GM12878 (cell line): ENCODE data around the gene KIF14. TPM values are rescaled to one million over a fixed set of nuclear protein-coding genes. Genes with fewer than 3 reads are reported as not detected.
A peak's percentile ranks its signal among the peaks of the same experiment; 100 is the strongest.

Experiments
- ATAC-seq: fragments of 200-7000 bp; cut with Tn5 transposase; 3 replicates; pipeline ENCODE4 v1.9.1; 2020; ENCODE audit warnings: mild to moderate bottlenecking, moderate library complexity
- Bru-seq: library from RNA; stranded (reverse); fragments of 400-500 nt; gene quantifications from one replicate; lab custom pipeline; 2021; lab: Mats Ljungman, UMichigan
- BruChase-seq, 2 experiments: library from RNA; stranded (reverse); fragments of 400-500 nt; gene quantifications; one replicate each; lab custom pipeline; 2021; lab: Mats Ljungman, UMichigan
- BruUV-seq: library from RNA; stranded (reverse); fragments of 400-500 nt; replicated peaks from 2 replicates; lab custom pipeline; 2021; lab: Mats Ljungman, UMichigan
- CTCF ChIA-PET: fragments of 300-600 bp; sonication (Branson Sonifier 250); formaldehyde crosslinking; extraction: SDS; loops from one replicate; lab custom pipeline; 2021; ENCODE audit warnings: inconsistent platforms; lab: Yijun Ruan, JAX
- POLR2A ChIA-PET: fragments of 350-600 bp; formaldehyde crosslinking; extraction: SDS; loops from one replicate; lab custom pipeline; 2021; ENCODE audit warnings: inconsistent platforms; lab: Charles Lee
- RAD21 ChIA-PET: fragments of 300-600 bp; sonication (Branson Sonifier 250); formaldehyde crosslinking; loops from one replicate; lab custom pipeline; 2023; ENCODE audit warnings: antibody characterized with exemption; ENCODE audit not compliant: unreplicated experiment; lab: Charles Lee
- SMC1A ChIA-PET: fragments of 300-600 bp; sonication (Branson Sonifier 250); formaldehyde crosslinking; loops from one replicate; lab custom pipeline; 2023; ENCODE audit not compliant: unreplicated experiment, uncharacterized antibody; lab: Charles Lee
- DNase-seq: peaks from one replicate; pipeline ENCODE4 v3.0.0-alpha.2; 2011; ENCODE audit warnings: low read depth, low spot score
- FAIRE-seq: peaks from 3 replicates; lab custom pipeline; 2011; peaks lifted over from hg19 to GRCh38; lab: Jason Lieb, UNC
- H2AFZ ChIP-seq: 2 replicates; pipeline ENCODE4 v1.6.0; 2011; ENCODE audit warnings: low read depth, low read length, control low read depth; ENCODE audit not compliant: control insufficient read depth
- H3K27ac ChIP-seq: 2 replicates; pipeline ENCODE4 v1.5.1; 2011; ENCODE audit warnings: control low read depth; ENCODE audit not compliant: control insufficient read depth, insufficient read depth
- H3K27me3 ChIP-seq, 2 experiments: replicated peaks in 1 of 2; 2 replicates each; pipeline versions ENCODE4 v1.6.0 to v1.6.1; 2011; ENCODE audit warnings: low read length in 1 of 2; ENCODE audit not compliant: control insufficient read depth in 2 of 2, insufficient read depth in 2 of 2
- H3K36me3 ChIP-seq, 2 experiments: 2 replicates each; pipeline ENCODE4 v1.5.1; 2011; ENCODE audit warnings: low read length in 1 of 2; ENCODE audit not compliant: control insufficient read depth in 2 of 2, insufficient read depth in 2 of 2
- H3K4me1 ChIP-seq: 2 replicates; pipeline ENCODE4 v1.6.1; 2011; ENCODE audit warnings: mild to moderate bottlenecking, low read length, moderate library complexity, mixed read lengths; ENCODE audit not compliant: control insufficient read depth, insufficient read depth
- H3K4me2 ChIP-seq: 2 replicates; pipeline ENCODE4 v1.6.0; 2011; ENCODE audit warnings: control low read depth; ENCODE audit not compliant: control insufficient read depth, insufficient read depth
- H3K4me3 ChIP-seq: fragments of 200-600 bp; sonication (generic); 2 replicates; pipeline ENCODE4 v1.5.1; 2016
- H3K79me2 ChIP-seq: 2 replicates; pipeline ENCODE4 v1.6.0; 2011; ENCODE audit warnings: low read length; ENCODE audit not compliant: control insufficient read depth, insufficient read depth
- H3K9ac ChIP-seq: 2 replicates; pipeline ENCODE4 v1.8.0; 2011; ENCODE audit warnings: low read length, control low read depth, mixed read lengths; ENCODE audit not compliant: control insufficient read depth, insufficient read depth
- H3K9me3 ChIP-seq: replicated peaks from 3 replicates; pipeline ENCODE4 v1.5.1; 2011; ENCODE audit warnings: mild to moderate bottlenecking, low read length; ENCODE audit not compliant: control insufficient read depth, insufficient read depth
- H4K20me1 ChIP-seq: 2 replicates; pipeline ENCODE4 v1.6.0; 2011; ENCODE audit not compliant: control insufficient read depth, insufficient read depth
- EGR1 ChIP-seq, 2 experiments: IDR thresholded peaks; 1 replicate in 1 of 2; 2 replicates in 1 of 2; pipeline ENCODE4 v1.6.1; 2011 to 2012; ENCODE audit warnings: low read depth in 2 of 2, low read length in 2 of 2, borderline replicate concordance in 1 of 2, mild to moderate bottlenecking in 1 of 2, moderate library complexity in 1 of 2
- FOXM1 ChIP-seq: IDR thresholded peaks from 2 replicates; pipeline ENCODE4 v1.6.1; 2012; ENCODE audit warnings: low read depth, mild to moderate bottlenecking, inconsistent platforms, low read length, moderate library complexity
- KAT2A ChIP-seq: conservative IDR thresholded peaks from 2 replicates; pipeline ENCODE4 v1.6.1; 2011; ENCODE audit warnings: low read depth, low read length; ENCODE audit not compliant: control insufficient read depth
- KLF5 ChIP-seq: fragments of 450-650 bp; IDR thresholded peaks from 2 replicates; pipeline ENCODE4 v1.6.1; 2014; ENCODE audit warnings: mild to moderate bottlenecking; ENCODE audit not compliant: partially characterized antibody
- NR2C2 ChIP-seq: IDR thresholded peaks from 2 replicates; pipeline ENCODE4 v1.6.1; 2011; ENCODE audit warnings: borderline replicate concordance, low read depth; ENCODE audit not compliant: control insufficient read depth, insufficient read length
- PAX5 ChIP-seq: IDR thresholded peaks from 2 replicates; pipeline ENCODE4 v1.6.1; 2011; ENCODE audit warnings: low read depth, low read length, borderline replicate concordance
- PML ChIP-seq: IDR thresholded peaks from 2 replicates; pipeline ENCODE4 v1.6.1; 2012; ENCODE audit warnings: low read length, inconsistent platforms
- SP1 ChIP-seq: IDR thresholded peaks from one replicate; pipeline ENCODE4 v1.6.1; 2011; ENCODE audit warnings: low read depth, low read length
- TAF1 ChIP-seq: IDR thresholded peaks from 2 replicates; pipeline ENCODE4 v1.6.1; 2011; ENCODE audit warnings: mild to moderate bottlenecking, low read depth, low read length, borderline replicate concordance
- WGBS: methylation state at CpG from one replicate; pipeline ENCODE4 v1.1.6; 2016; ENCODE audit warnings: low lambda C conversion rate; ENCODE audit not compliant: insufficient replicate concordance, insufficient coverage; ENCODE audit errors: missing lambda C conversion rate; 5-methylcytosine and 5-hydroxymethylcytosine counted together
- in situ Hi-C: fragments of 300-500 bp; cut with MboI; formaldehyde crosslinking; loops from 9 replicates; pipeline ENCODE4 v1.14.3; 2018; ENCODE audit warnings: mixed read lengths
- intact Hi-C: fragments of 100-400 bp; cut with micrococcal nuclease; formaldehyde crosslinking; loops from one replicate; pipeline ENCODE4 v1.14.2; 2022; ENCODE audit not compliant: unreplicated experiment
- long read RNA-seq, 2 experiments: library from polyadenylated mRNA; unstranded; transcript quantifications; one replicate each; pipeline ENCODE4 v2.0.0, GENCODE V29; 2019 to 2020
- polyA minus RNA-seq, 3 experiments: library from RNA; depleted of rRNA, polyadenylated mRNA; stranded (reverse); fragments of >200 nt; gene quantifications; 2 replicates each; pipeline ENCODE4 v1.2.3, GENCODE V29; 2011
- polyA plus RNA-seq, 11 experiments: library from polyadenylated mRNA; depleted of rRNA in 4 of 11; unstranded in 6 of 11; stranded (reverse) in 5 of 11; fragments of >200 nt; fragmentation: Nextera tagmentation in 4 of 11; fragmentation: Illumina TruSeq in 1 of 11; extraction: Ambion mirVana in 4 of 11; extraction: Trizol in 1 of 11; gene quantifications; 1 replicate in 1 of 11; 2 replicates in 10 of 11; pipeline versions ENCODE4 v1.2.1 to v1.2.3, GENCODE V29; 2011 to 2016; ENCODE audit warnings: inconsistent platforms in 2 of 11, missing spikeins in 2 of 11, low read depth in 1 of 11
- total RNA-seq, 4 experiments: library from RNA; depleted of rRNA in 3 of 4; stranded (reverse); fragments of >200 nt in 3 of 4; fragmentation: Illumina TruSeq in 1 of 4; extraction: Trizol in 1 of 4; gene quantifications; 2 replicates each; pipeline versions ENCODE4 v1.2.1 to v1.2.3, GENCODE V29; 2013 to 2021
- TF ChIP-seq, protein P1 (sequence below): fragments of 450-650 bp; IDR thresholded peaks from 2 replicates; pipeline ENCODE4 v1.6.1; 2017; ENCODE audit warnings: mild to moderate bottlenecking, low read depth, inconsistent platforms; ENCODE audit not compliant: poor library complexity, severe bottlenecking

The KIF14 gene, protein sequence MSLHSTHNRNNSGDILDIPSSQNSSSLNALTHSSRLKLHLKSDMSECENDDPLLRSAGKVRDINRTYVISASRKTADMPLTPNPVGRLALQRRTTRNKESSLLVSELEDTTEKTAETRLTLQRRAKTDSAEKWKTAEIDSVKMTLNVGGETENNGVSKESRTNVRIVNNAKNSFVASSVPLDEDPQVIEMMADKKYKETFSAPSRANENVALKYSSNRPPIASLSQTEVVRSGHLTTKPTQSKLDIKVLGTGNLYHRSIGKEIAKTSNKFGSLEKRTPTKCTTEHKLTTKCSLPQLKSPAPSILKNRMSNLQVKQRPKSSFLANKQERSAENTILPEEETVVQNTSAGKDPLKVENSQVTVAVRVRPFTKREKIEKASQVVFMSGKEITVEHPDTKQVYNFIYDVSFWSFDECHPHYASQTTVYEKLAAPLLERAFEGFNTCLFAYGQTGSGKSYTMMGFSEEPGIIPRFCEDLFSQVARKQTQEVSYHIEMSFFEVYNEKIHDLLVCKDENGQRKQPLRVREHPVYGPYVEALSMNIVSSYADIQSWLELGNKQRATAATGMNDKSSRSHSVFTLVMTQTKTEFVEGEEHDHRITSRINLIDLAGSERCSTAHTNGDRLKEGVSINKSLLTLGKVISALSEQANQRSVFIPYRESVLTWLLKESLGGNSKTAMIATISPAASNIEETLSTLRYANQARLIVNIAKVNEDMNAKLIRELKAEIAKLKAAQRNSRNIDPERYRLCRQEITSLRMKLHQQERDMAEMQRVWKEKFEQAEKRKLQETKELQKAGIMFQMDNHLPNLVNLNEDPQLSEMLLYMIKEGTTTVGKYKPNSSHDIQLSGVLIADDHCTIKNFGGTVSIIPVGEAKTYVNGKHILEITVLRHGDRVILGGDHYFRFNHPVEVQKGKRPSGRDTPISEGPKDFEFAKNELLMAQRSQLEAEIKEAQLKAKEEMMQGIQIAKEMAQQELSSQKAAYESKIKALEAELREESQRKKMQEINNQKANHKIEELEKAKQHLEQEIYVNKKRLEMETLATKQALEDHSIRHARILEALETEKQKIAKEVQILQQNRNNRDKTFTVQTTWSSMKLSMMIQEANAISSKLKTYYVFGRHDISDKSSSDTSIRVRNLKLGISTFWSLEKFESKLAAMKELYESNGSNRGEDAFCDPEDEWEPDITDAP (N-terminal part only)
- 19.5 and 20.7 TPM in 2 replicates for total RNA-seq (2013; cell fraction: nucleolus; rRNA removed)
- total RNA-seq (2014; rRNA removed) (15.4 and 20.3 TPM in 2 replicates), total RNA-seq (2014; rRNA removed; fragmentation: Illumina TruSeq; extraction: Trizol) (25.4 and 25.5 TPM in 2 replicates), total RNA-seq (2021) (13.8 and 14.9 TPM in 2 replicates), polyA plus RNA-seq (2011; rRNA removed) (15.5 and 33.1 TPM in 2 replicates), polyA plus RNA-seq (2014; fragmentation: Illumina TruSeq; extraction: Trizol) (19.4 and 23.4 TPM in 2 replicates), polyA plus RNA-seq (2014; fragmentation: Nextera tagmentation; extraction: Ambion mirVana) (1 to 10 TPM; 6.8 to 6.9 TPM), polyA plus RNA-seq (2014; rRNA removed) (11.1 and 14.0 TPM in 2 replicates), polyA plus RNA-seq (2016; fragmentation: Nextera tagmentation; extraction: Ambion mirVana) (10 to 100 TPM; 11.9 to 12.9 TPM), polyA minus RNA-seq (2011; rRNA and poly(A)+ RNA removed) (9.4 and 12.0 TPM in 2 replicates), Bru-seq, nascent RNA (percentile 71 among the genes with signal in this experiment), BruChase-seq, experiment 1, labeled RNA remaining after a 6-hour chase (percentile 79 among the genes with signal in this experiment), BruChase-seq, experiment 2, labeled RNA remaining after a 2-hour chase (percentile 77 among the genes with signal in this experiment)
- 2.3 TPM for polyA plus RNA-seq (2011; ENCODE audit: low read depth)
- 4.6 TPM in 2 replicates for polyA plus RNA-seq (2011; cell fraction: cytosol; rRNA removed)
- 6.6 and 10.4 TPM in 2 replicates for polyA plus RNA-seq (2011; cell fraction: nucleus; rRNA removed)
- polyA plus RNA-seq (2012): 3.6 and 6.1 TPM in 2 replicates
- polyA minus RNA-seq (2011; cell fraction: cytosol; rRNA and poly(A)+ RNA removed): 6.7 and 9.1 TPM in 2 replicates
- polyA minus RNA-seq (2011; cell fraction: nucleus; rRNA and poly(A)+ RNA removed): 4.2 and 7.1 TPM in 2 replicates
- long read RNA-seq, experiment 1, partial matches to known transcripts: 4 of 5 reads
- long read RNA-seq, experiment 1, other reads (novel, unspliced or antisense): 1 of 5 reads
- long read RNA-seq, experiment 2, partial matches to known transcripts: 48 of 71 reads
- long read RNA-seq, experiment 2, other reads (novel, unspliced or antisense): 23 of 71 reads

DNA sequence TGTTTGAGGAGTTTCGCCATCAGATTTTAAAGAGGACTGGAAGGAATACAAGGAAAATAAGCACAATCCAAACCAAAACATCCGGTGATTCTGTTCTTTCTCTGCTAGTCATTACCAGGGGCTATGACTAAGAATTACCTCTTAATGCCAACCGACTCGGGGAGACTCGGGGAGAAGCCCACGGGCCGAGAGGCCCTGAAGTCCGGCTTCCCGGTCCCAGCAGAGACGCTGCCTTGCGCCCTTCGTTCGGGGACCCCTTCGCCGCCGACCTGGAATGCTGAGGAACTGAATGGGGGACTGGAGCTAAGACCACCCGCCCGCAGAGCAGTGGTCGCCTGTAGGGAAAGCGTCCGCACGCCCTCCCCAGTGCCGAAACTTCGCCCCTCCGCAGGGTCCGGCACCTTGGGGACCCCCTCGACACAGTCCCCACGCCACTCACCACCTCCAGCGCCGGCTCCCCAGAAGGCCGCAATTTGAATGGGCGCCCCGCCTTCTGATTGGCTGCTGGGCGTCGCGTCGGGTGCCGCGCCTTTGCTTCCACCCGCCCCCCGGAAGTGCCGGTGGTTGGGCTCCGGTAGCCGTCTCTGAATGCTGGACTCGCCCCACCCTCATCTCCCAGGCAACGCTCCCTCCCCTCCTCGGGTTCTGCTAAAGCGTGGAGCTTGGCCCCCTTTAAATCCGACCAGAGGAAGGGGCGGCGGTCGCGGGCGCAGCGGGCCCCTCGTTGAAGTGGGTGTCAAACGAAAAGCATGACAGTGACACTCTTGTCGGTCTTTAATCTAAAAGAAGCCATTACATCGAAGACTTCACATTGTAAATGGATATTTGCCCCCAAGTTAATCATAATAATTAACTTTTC is at the start of gene KIF14:
KIF14 (minus strand) TSS at position 479 of the 859 bp plus-strand sequence. CDS start 2,028 bp downstream, outside the sequence.
- ATAC-seq (peak; percentile 92), DNase-seq (peak; percentile 67), FAIRE-seq (peak; percentile 72)
- H3K4me1 ChIP-seq: peaks cover 20% of the 10 kb centered on the region
- POLR2A ChIA-PET: interaction anchor here (1.5 to 2.0 kb wide), 2 partner anchors 50 to 181 kb away, joined by 9 read pairs; partner anchors contain the start of gene DDX59
- no peaks in the 10 kb centered on the region for H3K9me3 ChIP-seq
- H3K27ac ChIP-seq: peak within 1 kb of the TSS; percentile 74
- 1% methylated on average over 58 of the region's 59 CpGs for WGBS
- SMC1A ChIA-PET: interaction anchor here (1.4 to 6.7 kb wide), 12 partner anchors 13 to 406 kb away, joined by 3 to 195 read pairs (median 14); partner anchors contain the start of gene DDX59
- intact Hi-C loops: loop anchor here (1.0 to 5.0 kb wide), 2 partner anchors 49 to 422 kb away; partner anchors contain the start of gene DDX59
- BruUV-seq: no TSS peak
- RAD21 ChIA-PET: interaction anchor here (1.0 to 10.2 kb wide), 17 partner anchors 13 to 399 kb away, joined by 3 to 179 read pairs (median 14); partner anchors contain the start of genes CAMSAP2 and DDX59
- H3K27me3 ChIP-seq: no peaks in the 10 kb centered on the region
- peaks cover 0 to 3% of the 10 kb centered on the region in 2 experiments; a peak in 1 of 4 replicates for H3K36me3 ChIP-seq
- no peaks in the 10 kb centered on the region for H4K20me1 ChIP-seq
- peak within 1 kb of the TSS; percentile 71 for H2AFZ ChIP-seq
- CTCF ChIA-PET: interaction anchor here (0.5 to 9.8 kb wide), 16 partner anchors 19 to 903 kb away, joined by 3 to 280 read pairs (median 9); partner anchors contain the start of genes CAMSAP2 and DDX59
- H3K4me2 ChIP-seq: peak within 1 kb of the TSS; percentile 78
- H3K4me3 ChIP-seq: peak within 1 kb of the TSS; percentile 88
- in situ Hi-C loops: loop anchor here (5.0 kb wide), 2 partner anchors 182 to 347 kb away; no protein-coding TSS in a partner anchor
- H3K79me2 ChIP-seq: peaks cover 15% of the 10 kb centered on the region
- peak within 1 kb of the TSS; percentile 66 for H3K9ac ChIP-seq
- peak in 1 of 2 experiments; percentile 20; a peak in 1 of 3 replicates for TF ChIP-seq EGR1 (IDR thresholded peaks at IDR 0.05; ENCODE audit: borderline replicate concordance in 1 of 2, low read depth in 2 of 2, low read length in 2 of 2)
- TF ChIP-seq, protein P1, sequence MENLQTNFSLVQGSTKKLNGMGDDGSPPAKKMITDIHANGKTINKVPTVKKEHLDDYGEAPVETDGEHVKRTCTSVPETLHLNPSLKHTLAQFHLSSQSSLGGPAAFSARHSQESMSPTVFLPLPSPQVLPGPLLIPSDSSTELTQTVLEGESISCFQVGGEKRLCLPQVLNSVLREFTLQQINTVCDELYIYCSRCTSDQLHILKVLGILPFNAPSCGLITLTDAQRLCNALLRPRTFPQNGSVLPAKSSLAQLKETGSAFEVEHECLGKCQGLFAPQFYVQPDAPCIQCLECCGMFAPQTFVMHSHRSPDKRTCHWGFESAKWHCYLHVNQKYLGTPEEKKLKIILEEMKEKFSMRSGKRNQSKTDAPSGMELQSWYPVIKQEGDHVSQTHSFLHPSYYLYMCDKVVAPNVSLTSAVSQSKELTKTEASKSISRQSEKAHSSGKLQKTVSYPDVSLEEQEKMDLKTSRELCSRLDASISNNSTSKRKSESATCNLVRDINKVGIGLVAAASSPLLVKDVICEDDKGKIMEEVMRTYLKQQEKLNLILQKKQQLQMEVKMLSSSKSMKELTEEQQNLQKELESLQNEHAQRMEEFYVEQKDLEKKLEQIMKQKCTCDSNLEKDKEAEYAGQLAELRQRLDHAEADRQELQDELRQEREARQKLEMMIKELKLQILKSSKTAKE: no peak
- peak; percentile 39 for TF ChIP-seq KLF5
- peak; percentile 87 for TF ChIP-seq FOXM1
- no peak for TF ChIP-seq NR2C2
- no peak for TF ChIP-seq PML
- TF ChIP-seq SP1: peak; percentile 94
- TF ChIP-seq TAF1: peak; percentile 52; the same call in 1 of the 2 replicates
- TF ChIP-seq KAT2A: no peak
- TF ChIP-seq PAX5: peak; percentile 38; the same call in 1 of the 2 replicates
